ENCODE results near the gene GPC1. TPM values are rescaled to one million over a fixed set of nuclear protein-coding genes. Genes with fewer than 3 reads are reported as not detected.

The GPC1 gene
- total RNA-seq, 1 donor from 2014 or later, result 4.5 TPM

DNA sequence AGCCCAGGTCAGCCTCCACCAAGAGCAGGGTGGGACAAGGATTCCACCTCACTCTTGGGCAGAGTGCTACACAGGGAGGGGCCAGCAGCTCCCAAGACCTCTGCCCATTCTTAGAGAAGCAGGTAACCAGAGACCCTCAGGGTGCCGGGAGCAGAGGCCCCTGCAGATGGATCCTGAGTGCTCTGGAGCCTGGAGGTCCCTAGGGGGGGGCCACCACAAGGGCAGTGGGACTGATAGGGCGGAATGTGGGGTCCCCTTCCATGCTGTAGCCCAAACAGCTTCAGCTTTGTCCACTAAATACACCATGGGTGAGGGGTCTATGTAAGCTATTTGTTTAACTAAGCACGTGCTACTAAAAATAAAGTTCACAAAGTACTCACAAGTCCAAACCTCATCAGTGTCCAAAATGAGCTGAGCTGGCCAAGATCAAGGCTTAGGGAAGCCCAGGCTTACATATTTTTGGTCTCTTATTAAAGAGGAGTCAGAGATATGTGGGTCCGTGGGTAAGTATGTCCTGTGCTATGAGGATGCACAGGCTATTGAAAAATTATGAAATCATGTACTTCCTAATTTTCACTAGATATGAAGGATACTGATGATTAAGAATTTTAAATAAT, 21.5 kb upstream of the GPC1 start:
- TF ChIP-seq, protein P1, sequence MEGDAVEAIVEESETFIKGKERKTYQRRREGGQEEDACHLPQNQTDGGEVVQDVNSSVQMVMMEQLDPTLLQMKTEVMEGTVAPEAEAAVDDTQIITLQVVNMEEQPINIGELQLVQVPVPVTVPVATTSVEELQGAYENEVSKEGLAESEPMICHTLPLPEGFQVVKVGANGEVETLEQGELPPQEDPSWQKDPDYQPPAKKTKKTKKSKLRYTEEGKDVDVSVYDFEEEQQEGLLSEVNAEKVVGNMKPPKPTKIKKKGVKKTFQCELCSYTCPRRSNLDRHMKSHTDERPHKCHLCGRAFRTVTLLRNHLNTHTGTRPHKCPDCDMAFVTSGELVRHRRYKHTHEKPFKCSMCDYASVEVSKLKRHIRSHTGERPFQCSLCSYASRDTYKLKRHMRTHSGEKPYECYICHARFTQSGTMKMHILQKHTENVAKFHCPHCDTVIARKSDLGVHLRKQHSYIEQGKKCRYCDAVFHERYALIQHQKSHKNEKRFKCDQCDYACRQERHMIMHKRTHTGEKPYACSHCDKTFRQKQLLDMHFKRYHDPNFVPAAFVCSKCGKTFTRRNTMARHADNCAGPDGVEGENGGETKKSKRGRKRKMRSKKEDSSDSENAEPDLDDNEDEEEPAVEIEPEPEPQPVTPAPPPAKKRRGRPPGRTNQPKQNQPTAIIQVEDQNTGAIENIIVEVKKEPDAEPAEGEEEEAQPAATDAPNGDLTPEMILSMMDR (IDR thresholded peaks at IDR 0.05; ENCODE audit: unreplicated experiment), result no peak
- H3K27ac Mint-ChIP-seq (ENCODE audit: unreplicated experiment), result no peak overlapping the region
- no peaks in the 10 kb centered on the region for H3K4me1 Mint-ChIP-seq (ENCODE audit: unreplicated experiment)

DNA sequence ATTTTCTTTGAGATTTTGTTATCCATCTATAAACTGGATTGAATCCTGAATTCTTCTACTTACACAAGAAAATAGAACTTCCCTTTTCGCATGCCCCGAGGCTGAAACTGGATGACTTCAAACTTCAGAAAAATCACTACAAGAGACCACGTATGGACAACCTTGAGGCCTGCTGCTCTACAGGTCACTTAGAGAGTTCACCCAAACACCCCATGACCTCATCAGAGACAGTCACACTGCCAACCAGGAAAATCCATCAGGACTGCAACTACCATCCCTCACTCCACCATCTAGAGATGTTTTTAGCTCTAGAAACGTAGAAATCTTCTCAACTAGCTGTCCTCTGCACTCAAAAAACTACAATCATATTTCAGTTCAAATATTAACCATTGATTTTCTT, 18.6 kb upstream of the GPC1 start:
- TF ChIP-seq, protein P1 (IDR thresholded peaks at IDR 0.05; ENCODE audit: unreplicated experiment), result no peak
- H3K4me3 Mint-ChIP-seq (ENCODE audit: unreplicated experiment), result no peak overlapping the region
- no peak overlapping the region for H3K27ac Mint-ChIP-seq (ENCODE audit: unreplicated experiment)
- no peaks in the 10 kb centered on the region for H3K4me1 Mint-ChIP-seq (ENCODE audit: unreplicated experiment)
- DNase-seq (ENCODE audit: low spot score), result no peak
- no peaks in the 10 kb centered on the region for H3K36me3 Mint-ChIP-seq (ENCODE audit: low read depth, unreplicated experiment)
- H3K27me3 Mint-ChIP-seq (ENCODE audit: unreplicated experiment), result peaks cover 1% of the 10 kb centered on the region
- no peaks in the 10 kb centered on the region for H3K9me3 Mint-ChIP-seq (ENCODE audit: unreplicated experiment)

More for the DNA sequence above, 21.5 kb upstream of the GPC1 start:
- DNase-seq (ENCODE audit: low spot score), result no peak
- Mint-ChIP-seq H3K9me3 (ENCODE audit: unreplicated experiment) (no peaks in the 10 kb centered on the region), H3K4me3 (ENCODE audit: unreplicated experiment) (no peak overlapping the region), H3K27me3 (ENCODE audit: unreplicated experiment) (peaks cover 4% of the 10 kb centered on the region), H3K36me3 (ENCODE audit: low read depth, unreplicated experiment) (no peaks in the 10 kb centered on the region)

DNA sequence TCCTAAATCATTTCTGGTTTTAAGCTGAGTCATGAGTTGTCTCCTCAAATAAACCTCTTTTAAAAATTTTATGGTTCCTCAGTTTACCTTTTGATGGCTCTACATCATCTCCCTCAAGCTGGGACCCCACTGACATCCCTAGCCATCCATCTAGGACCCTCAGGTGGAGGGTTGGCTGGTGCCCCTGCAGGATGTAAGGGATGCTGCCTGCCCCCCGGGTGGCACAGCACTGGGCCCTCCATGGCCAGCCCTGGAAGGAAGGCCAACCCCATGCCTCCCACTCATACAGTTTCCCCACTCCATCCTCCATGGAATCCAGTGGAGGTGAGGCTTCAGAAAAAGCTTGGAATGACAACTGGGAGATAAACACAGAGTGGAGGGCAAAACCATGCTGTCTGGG, 17.2 kb upstream of the GPC1 start:
- peaks cover 1% of the 10 kb centered on the region for H3K27me3 Mint-ChIP-seq (ENCODE audit: unreplicated experiment)
- no peak overlapping the region for H3K4me3 Mint-ChIP-seq (ENCODE audit: unreplicated experiment)
- no peak overlapping the region for H3K27ac Mint-ChIP-seq (ENCODE audit: unreplicated experiment)
- no peak for DNase-seq (ENCODE audit: low spot score)
- H3K4me1 Mint-ChIP-seq (ENCODE audit: unreplicated experiment), result no peaks in the 10 kb centered on the region
- TF ChIP-seq, protein P1 (IDR thresholded peaks at IDR 0.05; ENCODE audit: unreplicated experiment), result no peak
- H3K36me3 Mint-ChIP-seq (ENCODE audit: low read depth, unreplicated experiment), result no peaks in the 10 kb centered on the region
- no peaks in the 10 kb centered on the region for H3K9me3 Mint-ChIP-seq (ENCODE audit: unreplicated experiment)

DNA sequence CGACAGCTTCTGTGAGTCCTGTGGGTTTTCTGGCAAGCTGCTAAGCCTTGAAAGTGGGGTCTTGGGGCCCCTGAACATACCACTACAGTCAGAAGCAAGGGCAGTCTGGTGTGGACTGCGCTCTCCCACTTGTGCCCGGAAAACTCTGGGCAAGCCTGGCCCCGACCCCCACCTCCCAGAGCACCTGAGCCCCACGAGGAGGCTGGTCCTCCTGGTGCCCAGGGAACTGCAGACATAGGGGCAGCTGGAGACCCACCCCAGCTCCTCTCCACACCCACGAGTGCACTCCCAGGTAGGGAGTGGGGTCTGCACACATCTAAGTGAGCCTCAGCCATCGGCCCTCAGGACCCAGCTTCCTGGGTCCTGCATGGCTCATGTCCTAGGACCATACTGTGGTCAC, 16.2 kb upstream of the GPC1 start:
- no peak overlapping the region for H3K4me3 Mint-ChIP-seq (ENCODE audit: unreplicated experiment)
- H3K27ac Mint-ChIP-seq (ENCODE audit: unreplicated experiment), result no peak overlapping the region
- no peak for DNase-seq (ENCODE audit: low spot score)
- peaks cover 1% of the 10 kb centered on the region for H3K27me3 Mint-ChIP-seq (ENCODE audit: unreplicated experiment)
- TF ChIP-seq, protein P1 (IDR thresholded peaks at IDR 0.05; ENCODE audit: unreplicated experiment), result no peak
- H3K4me1 Mint-ChIP-seq (ENCODE audit: unreplicated experiment), result no peaks in the 10 kb centered on the region
- no peaks in the 10 kb centered on the region for H3K9me3 Mint-ChIP-seq (ENCODE audit: unreplicated experiment)
- H3K36me3 Mint-ChIP-seq (ENCODE audit: low read depth, unreplicated experiment), result peaks cover 6% of the 10 kb centered on the region

DNA sequence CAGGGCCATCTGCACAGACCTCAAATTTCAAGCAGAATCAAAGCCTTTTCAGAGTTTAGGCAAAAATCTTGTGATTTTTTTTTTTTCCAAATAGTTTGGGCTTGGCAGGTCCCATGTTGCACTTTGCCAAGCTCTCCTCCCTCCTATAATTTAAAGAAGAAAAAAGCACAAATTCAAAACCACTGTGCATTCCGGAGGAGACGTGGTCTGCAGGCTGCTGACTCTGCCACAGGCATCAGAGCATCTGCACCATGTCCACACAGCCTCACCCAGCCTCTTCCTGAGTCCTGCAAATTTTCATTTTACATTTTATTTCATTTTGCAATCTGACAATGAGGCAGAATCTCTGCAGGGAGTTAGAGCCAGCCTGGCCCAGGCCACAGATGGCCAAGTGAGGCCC, 15.7 kb upstream of the GPC1 start:
- H3K4me3 Mint-ChIP-seq (ENCODE audit: unreplicated experiment), result no peak overlapping the region

More for the DNA sequence above, 15.7 kb upstream of the GPC1 start:
- no peak for DNase-seq (ENCODE audit: low spot score)
- peaks cover 8% of the 10 kb centered on the region for H3K36me3 Mint-ChIP-seq (ENCODE audit: low read depth, unreplicated experiment)
- H3K27me3 Mint-ChIP-seq (ENCODE audit: unreplicated experiment), result peaks cover 1% of the 10 kb centered on the region
- TF ChIP-seq, protein P1 (IDR thresholded peaks at IDR 0.05; ENCODE audit: unreplicated experiment), result no peak
- H3K27ac Mint-ChIP-seq (ENCODE audit: unreplicated experiment), result no peak overlapping the region
- H3K9me3 Mint-ChIP-seq (ENCODE audit: unreplicated experiment), result no peaks in the 10 kb centered on the region
- no peaks in the 10 kb centered on the region for H3K4me1 Mint-ChIP-seq (ENCODE audit: unreplicated experiment)
